SW 1271 (cell line): ENCODE results near the gene ANO6.
"Not testable (repeated sequence)": the region's sequence is repeated elsewhere in the genome, so short reads cannot be mapped to it uniquely, and the experiment has no call there.

Source experiments
- DNase-seq, 2 experiments: peaks; one replicate each; lab custom pipeline; 2025; lab: John Stamatoyannopoulos, UW

The ANO6 gene

DNA sequence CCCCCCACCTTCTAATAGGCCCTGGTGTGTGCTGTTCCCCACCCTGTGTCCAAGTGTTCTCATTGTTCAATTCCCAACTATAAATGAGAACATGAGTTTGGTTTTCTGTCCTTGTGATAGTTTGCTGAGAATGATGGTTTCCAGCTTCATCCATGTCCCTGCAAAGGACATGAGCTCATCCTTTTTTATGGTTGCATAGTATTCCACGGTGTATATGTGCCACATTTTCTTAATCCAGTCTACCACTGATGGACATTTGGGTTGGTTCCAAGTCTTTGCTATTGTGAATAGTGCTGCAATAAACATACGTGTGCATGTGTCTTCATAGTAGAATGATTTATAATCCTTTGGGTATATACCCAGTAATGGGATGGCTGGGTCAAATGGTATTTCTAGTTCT, 20.5 kb downstream of the ANO6 start:
- DNase-seq, result not testable (repeated sequence)

DNA sequence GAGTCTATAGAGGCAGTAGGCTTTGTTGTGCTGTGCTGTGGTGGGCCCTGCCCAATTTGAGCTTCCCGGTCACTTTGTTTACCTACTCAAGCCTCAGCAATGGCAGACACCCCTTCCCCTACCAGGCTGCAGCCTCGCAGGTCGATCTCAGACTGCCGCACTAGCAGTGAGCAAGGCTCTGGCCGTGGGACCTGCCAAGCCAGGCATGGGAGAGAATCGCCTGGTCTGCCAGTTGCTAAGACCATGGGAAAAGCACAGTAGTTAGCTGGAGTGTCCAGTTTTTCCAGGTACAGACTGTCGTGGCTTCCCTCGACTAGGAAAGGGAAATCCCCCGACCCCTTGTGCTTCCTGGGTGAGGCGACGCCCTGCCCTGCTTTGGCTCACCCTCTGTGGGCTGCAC, 26.3 kb downstream of the ANO6 start:
- DNase-seq, result no peak

DNA sequence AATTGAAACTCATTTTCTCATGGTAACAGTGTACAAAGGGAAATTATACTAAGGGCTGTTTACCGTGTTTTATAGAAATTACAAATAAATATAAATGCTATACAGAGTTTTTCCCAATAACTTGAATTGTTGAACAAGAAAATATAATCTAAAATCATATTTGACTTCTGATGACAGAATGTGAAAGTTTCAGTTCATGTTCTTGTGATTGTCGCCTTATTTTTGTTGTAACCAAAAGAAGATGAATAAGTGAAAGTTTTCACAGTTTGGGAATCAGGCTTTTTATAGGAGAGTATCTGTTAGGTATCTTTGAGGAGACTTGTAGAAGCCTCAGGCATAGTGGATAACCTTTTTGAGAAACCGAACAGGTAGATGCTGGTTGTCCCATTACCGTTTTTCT, 28.1 kb downstream of the ANO6 start:
- no peak for DNase-seq

GRCh38 chr12:45244561-45245343, 28.9 kb downstream of the ANO6 start:
- DNase-seq, result no peak

- DNase-seq, result no peak
Measured at GRCh38 chr12:45246236-45246635, 30.3 kb downstream of the ANO6 start.

DNA sequence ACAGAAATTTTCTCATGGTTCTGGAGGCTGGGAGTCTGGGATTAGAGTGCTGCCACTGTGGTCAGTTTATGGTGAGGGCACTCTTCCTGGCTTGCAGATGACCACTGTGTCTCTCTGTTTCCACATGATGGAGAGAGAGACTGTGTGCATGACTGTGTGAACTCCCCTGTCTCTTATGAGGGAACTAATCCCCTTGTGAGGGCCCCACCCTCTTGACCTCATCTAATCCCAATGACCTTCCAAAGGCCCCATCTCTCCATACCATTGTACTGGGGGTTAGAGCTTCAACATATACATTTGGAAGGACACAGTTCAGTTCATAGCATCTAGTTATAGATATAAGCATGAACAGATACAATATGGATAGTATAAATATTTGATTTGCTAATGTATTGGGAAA, 31.7 kb downstream of the ANO6 start:
- DNase-seq, result no peak

- no peak for DNase-seq
Measured at GRCh38 chr12:45248095-45248494, 32.2 kb downstream of the ANO6 start.

DNA sequence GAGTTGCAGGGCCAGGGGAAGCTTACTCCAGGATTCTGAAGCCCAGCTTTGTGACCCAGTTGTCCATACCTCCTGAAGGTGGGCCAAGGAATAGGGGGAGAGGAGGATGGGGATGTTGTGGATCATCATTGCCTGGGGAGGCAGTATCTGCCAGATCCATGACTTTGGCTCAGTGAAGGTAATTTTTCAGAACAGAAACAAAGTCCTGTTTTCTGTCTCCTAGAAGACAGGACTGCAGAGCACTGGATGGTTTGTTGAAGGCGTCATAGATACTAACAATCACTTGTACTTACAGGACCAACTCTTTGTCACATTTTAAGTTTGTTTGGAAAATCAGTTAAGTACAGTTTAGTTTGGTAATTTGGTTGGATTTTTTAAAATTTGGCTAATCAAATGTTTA, 38.4 kb downstream of the ANO6 start:
- DNase-seq, result no peak

GRCh38 chr12:45256721-45257120, 40.8 kb downstream of the ANO6 start:
- DNase-seq, result no peak

- DNase-seq, result no peak
Measured at GRCh38 chr12:45257185-45257930, 41.5 kb downstream of the ANO6 start.

DNA sequence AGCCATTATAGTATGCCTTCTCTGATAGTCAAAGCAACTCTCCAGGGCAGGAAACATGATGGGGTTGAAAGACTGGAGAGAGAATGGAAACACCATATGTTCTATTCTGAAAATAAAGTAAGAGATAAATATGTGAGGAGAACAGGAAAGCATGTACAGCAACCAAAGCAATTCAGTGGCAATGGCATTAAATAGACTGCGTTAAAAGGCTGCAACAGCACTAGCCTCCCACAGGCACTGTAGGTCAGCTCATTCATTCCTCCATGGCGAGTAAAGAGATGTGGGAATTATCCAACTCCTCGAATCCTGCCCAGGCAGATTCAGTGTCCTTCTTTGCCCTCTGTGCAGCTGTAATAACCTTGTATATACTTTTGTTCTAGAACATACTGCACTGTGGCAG, 43.8 kb downstream of the ANO6 start:
- no peak for DNase-seq

DNA sequence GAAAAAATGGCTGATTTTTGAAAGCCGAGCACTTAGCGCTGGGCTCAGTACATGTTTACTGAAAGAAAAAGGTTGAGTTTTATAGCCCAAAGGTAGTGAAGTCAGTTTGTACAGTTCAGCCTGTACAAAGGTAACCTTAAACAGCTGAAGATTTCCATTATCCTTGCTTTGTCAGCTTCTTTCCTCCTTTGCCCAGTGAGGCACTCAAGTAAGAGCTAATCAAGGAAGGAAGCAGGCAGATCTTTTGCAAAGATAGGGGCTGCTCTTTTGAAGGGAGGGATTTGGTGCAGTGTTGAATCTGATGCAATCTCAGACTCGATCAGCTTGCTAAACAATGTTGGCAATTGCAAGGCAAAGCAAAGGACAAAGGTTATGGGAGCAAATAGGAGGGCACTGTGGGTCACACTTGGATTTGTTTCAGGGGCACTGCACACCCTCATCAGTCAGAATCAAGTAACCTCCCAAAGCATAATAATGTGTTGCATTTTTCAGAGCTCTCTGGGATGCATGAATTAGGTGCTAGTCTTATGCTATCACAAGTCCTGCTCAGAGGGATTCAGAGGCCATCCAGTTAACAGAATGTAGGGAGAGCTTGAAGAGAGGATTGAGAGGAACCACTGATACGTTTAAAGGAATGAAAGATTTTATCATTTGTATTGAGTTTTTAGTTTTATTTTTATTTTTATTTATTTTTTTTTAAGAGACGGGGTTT, 44.4 kb downstream of the ANO6 start:
- DNase-seq, result no peak

GRCh38 chr12:45260854-45261253, 45.0 kb downstream of the ANO6 start:
- DNase-seq, result no peak

GRCh38 chr12:45262185-45262584, 46.3 kb downstream of the ANO6 start:
- not testable (repeated sequence) for DNase-seq

DNA sequence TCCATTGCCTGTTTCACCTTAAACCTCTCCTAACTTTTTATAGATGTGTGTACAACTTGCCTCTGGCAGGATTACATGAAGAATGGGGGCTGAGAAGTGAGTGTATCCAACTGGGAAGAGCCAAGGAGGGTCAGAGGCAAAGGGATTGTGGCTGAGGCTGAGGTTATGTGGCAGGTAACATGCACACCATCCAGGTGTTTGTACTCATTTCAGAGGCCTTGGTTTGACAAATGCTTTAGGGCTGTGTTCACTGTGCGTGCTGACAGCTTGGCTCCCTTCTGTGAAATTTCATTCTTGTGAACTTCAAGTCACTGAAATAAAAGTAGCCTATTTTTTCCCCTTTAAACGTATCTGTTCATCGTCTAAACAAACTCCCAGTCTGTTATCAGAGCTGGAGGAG, 47.7 kb downstream of the ANO6 start:
- DNase-seq, result no peak

DNA sequence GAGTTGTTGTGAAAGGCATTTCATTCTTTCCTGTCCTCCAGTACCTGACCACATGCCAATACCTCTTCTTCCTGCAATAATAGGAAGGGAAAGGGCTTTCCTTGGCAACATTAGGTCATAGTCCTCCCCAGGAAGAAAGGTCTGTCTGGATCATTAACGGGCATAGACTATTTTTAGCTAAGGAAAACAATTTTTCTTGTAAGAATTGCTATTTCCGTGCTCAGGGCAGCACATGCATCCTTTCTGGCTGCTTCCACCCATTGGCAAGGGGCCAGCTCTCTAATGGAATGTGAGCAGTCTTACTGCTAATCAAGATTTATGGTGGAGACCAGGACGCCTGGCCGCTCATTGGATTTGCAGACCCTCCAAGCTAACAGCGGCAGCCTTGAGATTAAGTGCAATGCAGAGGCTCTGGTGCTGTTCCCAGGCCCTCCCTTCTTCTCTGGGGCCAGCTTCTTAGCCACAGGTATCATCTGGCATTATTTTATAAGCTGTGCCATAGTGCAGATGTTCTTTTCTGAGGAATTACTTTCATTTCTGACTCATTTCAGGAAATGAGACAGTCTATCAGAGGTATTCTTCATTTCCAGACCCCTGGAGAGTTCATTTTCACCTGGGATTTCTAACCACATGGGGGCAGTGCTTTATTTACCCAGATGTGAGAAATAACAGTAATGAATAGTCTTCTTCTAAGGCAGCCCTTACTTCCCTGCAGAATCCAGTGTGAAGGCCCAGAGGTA, 52.9 kb downstream of the ANO6 start:
- DNase-seq, result peak; percentile 12 to 88

DNA sequence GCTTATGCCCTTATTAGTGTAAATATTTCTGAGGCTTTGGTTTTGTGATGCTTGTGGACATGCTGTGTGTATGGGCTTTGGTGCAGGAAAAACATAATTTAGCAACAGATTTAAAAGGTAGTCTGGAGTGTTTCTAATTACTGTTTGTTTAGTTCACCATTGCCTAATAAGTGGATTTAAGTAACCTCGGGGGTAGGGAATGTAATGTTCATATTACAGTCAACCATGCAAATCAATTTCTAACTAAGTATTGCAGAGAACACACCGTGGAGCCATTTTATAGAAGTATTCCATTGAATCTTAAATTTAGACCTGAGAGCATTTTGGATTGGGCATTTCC, 53.5 kb downstream of the ANO6 start:
- DNase-seq, result no peak

- no peak for DNase-seq
Measured at GRCh38 chr12:45270951-45271350, 55.1 kb downstream of the ANO6 start.

DNA sequence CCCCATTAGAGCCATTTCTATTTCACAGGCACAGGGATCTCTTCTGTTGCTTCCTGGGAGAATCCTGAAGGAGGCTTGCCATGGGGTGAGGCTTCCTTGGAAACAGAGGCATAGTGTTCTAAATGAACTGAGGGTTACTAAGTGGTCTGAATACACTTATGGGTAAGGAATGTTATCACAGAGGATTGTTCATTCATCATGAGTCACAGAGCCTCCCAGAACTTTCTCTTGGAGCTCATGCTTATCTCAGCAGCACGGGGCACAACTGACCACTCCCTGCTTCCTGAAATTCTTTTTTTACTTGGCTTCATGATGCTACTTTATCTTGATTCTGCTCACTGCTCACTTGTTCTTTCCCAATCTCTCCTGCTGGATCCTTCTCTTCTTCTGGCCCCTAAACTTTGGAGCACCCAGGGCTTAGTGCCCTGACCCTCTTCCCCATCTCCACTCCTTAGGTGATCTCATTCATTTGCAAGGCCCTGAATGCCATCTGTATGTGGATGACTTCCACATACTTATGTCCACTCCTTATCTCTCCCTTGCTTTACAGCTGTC, 57.9 kb downstream of the ANO6 start:
- DNase-seq, result peak; percentile 93 to 98

DNA sequence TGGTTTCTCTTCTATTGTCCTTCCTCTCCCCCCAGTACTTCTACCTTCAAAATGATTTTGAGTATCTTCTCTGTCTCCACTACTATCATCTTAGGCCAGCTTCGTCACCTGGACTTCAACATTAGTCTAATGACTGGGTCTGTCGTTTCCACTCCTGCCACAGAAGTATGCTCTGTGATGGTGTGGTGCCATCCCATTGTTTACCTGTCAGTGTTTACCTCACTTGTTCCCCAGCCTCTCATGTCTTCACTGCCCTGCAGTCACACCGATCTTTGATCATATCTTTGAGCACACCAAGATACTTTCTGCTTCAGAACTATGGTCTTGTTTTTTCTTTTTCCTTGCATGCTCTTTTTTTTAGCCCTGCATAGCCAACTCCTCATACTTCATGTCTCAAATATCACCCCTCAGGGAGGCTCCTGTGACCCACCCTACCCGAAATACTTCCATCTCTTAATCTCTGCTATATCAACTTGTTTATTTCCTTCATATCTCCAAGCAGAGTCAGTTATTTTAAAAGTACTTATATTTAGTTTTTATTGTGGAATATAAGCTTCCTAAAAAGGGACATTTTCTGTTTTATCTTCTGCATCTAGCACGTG, 60.4 kb downstream of the ANO6 start:
- no peak for DNase-seq

DNA sequence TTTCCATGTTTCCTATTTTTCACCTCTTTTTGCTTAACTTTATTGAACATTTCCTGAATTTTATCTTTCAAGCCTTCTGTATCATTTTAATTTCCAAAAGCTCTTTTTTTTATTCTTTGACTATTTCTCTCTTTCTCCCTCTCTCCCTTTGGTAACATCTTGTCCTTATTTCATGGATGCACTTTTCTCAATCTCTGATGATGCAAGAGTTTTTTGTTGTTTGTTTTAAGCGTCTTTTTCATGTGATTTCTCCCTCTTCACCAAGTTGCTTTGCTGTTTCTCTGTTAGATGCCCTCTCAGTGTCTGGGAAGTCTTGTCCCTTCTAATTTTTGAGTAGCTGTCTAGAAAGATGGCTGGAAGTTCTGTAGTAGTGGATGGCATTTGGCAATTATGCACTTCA, 62.6 kb downstream of the ANO6 start:
- DNase-seq, result no peak
